HepG2 (cell line): Measurements from ENCODE around the gene RBM8A. TPM values are rescaled to one million over a fixed set of nuclear protein-coding genes. Genes with fewer than 3 reads are reported as not detected.

Source experiments
- ATF1 ChIP-seq: IDR thresholded peaks from 2 replicates; pipeline ENCODE4 v1.6.1; 2016; ENCODE audit warnings: mild to moderate bottlenecking, control low read depth
- ATRX ChIP-seq: sonication (generic); formaldehyde crosslinking; IDR thresholded peaks from 2 replicates; pipeline ENCODE4 v1.4.0; 2020; ENCODE audit warnings: missing genetic modification reagents, borderline replicate concordance
- FLYWCH1 ChIP-seq: sonication (generic); formaldehyde crosslinking; IDR thresholded peaks from 2 replicates; pipeline ENCODE4 v1.8.1; 2023; ENCODE audit warnings: mild to moderate bottlenecking, missing genetic modification reagents
- PHF21A ChIP-seq: sonication (generic); formaldehyde crosslinking; IDR thresholded peaks from 2 replicates; pipeline ENCODE4 v1.5.0; 2020; ENCODE audit warnings: mild to moderate bottlenecking, missing genetic modification reagents
- POLR2AphosphoS5 ChIP-seq: IDR thresholded peaks from 2 replicates; pipeline ENCODE4 v1.6.1; 2012; ENCODE audit warnings: low read depth, low read length
- RFX3 ChIP-seq: IDR thresholded peaks from 2 replicates; pipeline ENCODE4 v1.6.1; 2016; ENCODE audit warnings: missing biosample characterization, missing genetic modification reagents
- STAT5B ChIP-seq: sonication (generic); formaldehyde crosslinking; IDR thresholded peaks from 2 replicates; pipeline ENCODE4 v1.4.0; 2020; ENCODE audit warnings: missing genetic modification reagents
- TBP ChIP-seq: sonication (generic); formaldehyde crosslinking; IDR thresholded peaks from 2 replicates; pipeline ENCODE4 v1.5.0; 2020; ENCODE audit warnings: missing genetic modification reagents
- TCF7 ChIP-seq: sonication (generic); IDR thresholded peaks from 2 replicates; pipeline ENCODE4 v1.6.1; 2016; ENCODE audit warnings: antibody characterized with exemption, low read depth
- ZNF557 ChIP-seq: sonication (generic); formaldehyde crosslinking; IDR thresholded peaks from 2 replicates; pipeline ENCODE4 v1.4.0; 2020; ENCODE audit warnings: missing genetic modification reagents
- ZNF572 ChIP-seq: sonication (generic); formaldehyde crosslinking; IDR thresholded peaks from 2 replicates; pipeline ENCODE4 v1.5.1; 2020; ENCODE audit warnings: mild to moderate bottlenecking, missing genetic modification reagents
- ZNF607 ChIP-seq: sonication (generic); formaldehyde crosslinking; IDR thresholded peaks from 2 replicates; pipeline ENCODE4 v1.5.1; 2020; ENCODE audit warnings: missing genetic modification reagents, mild to moderate bottlenecking, borderline replicate concordance
- ZNF775 ChIP-seq: sonication (generic); formaldehyde crosslinking; IDR thresholded peaks from 2 replicates; pipeline ENCODE4 v1.4.0; 2020; ENCODE audit warnings: missing genetic modification reagents, mild to moderate bottlenecking, moderate library complexity, borderline replicate concordance
- ZNF780A ChIP-seq: sonication (generic); formaldehyde crosslinking; IDR thresholded peaks from 2 replicates; pipeline ENCODE4 v1.8.0; 2022; ENCODE audit warnings: mild to moderate bottlenecking, missing genetic modification reagents, moderate library complexity
- ZNF878 ChIP-seq: sonication (generic); formaldehyde crosslinking; IDR thresholded peaks from 2 replicates; pipeline ENCODE4 v1.8.1; 2023; ENCODE audit warnings: mild to moderate bottlenecking, missing genetic modification reagents, moderate library complexity
- ZSCAN21 ChIP-seq: sonication (generic); formaldehyde crosslinking; IDR thresholded peaks from 2 replicates; pipeline ENCODE4 v1.8.0; 2022; ENCODE audit warnings: mild to moderate bottlenecking, missing genetic modification reagents, moderate library complexity, borderline replicate concordance
- polyA plus RNA-seq, 8 experiments: library from polyadenylated mRNA; depleted of rRNA in 3 of 8; stranded (reverse) in 7 of 8; unstranded in 1 of 8; fragments of >200 nt; fragmentation: Illumina TruSeq in 4 of 8; extraction: Trizol in 4 of 8; gene quantifications; 2 replicates each; pipeline versions ENCODE4 v1.2.1 to v1.2.3, GENCODE V29; 2011 to 2016; ENCODE audit warnings: low read depth in 4 of 8, missing spikeins in 1 of 8, mixed read lengths in 1 of 8; ENCODE audit not compliant: insufficient read depth in 1 of 8
- total RNA-seq, 5 experiments: library from RNA; depleted of rRNA; stranded (reverse); fragments of >200 nt; fragmentation: Illumina TruSeq; extraction: Trizol; gene quantifications; 2 replicates each; pipeline ENCODE4 v1.2.3, GENCODE V29; 2016; ENCODE audit warnings: low read depth in 1 of 5
- TF ChIP-seq, protein P1 (sequence below): conservative IDR thresholded peaks from 2 replicates; pipeline ENCODE4 v1.6.1; 2018; ENCODE audit warnings: missing genetic modification reagents
- TF ChIP-seq, protein P2 (sequence below): sonication (generic); formaldehyde crosslinking; IDR thresholded peaks from 2 replicates; pipeline ENCODE4 v1.5.0; 2020; ENCODE audit warnings: mild to moderate bottlenecking, missing genetic modification reagents, borderline replicate concordance
- TF ChIP-seq, protein P3 (sequence below): sonication (generic); formaldehyde crosslinking; IDR thresholded peaks from 2 replicates; pipeline ENCODE4 v1.8.0; 2022; ENCODE audit warnings: missing genetic modification reagents, low read depth, mild to moderate bottlenecking, borderline replicate concordance
- TF ChIP-seq, protein P4 (sequence below): sonication (generic); formaldehyde crosslinking; conservative IDR thresholded peaks from 2 replicates; pipeline ENCODE4 v1.4.0; 2020; ENCODE audit warnings: mild to moderate bottlenecking, missing genetic modification reagents, moderate library complexity

RBM8A gene
- total and polyA plus RNA-seq, 2 of the 13 experiments (the other 11 are each of a cell fraction or from before 2014, with no cell fraction given): 106 to 162 TPM

DNA sequence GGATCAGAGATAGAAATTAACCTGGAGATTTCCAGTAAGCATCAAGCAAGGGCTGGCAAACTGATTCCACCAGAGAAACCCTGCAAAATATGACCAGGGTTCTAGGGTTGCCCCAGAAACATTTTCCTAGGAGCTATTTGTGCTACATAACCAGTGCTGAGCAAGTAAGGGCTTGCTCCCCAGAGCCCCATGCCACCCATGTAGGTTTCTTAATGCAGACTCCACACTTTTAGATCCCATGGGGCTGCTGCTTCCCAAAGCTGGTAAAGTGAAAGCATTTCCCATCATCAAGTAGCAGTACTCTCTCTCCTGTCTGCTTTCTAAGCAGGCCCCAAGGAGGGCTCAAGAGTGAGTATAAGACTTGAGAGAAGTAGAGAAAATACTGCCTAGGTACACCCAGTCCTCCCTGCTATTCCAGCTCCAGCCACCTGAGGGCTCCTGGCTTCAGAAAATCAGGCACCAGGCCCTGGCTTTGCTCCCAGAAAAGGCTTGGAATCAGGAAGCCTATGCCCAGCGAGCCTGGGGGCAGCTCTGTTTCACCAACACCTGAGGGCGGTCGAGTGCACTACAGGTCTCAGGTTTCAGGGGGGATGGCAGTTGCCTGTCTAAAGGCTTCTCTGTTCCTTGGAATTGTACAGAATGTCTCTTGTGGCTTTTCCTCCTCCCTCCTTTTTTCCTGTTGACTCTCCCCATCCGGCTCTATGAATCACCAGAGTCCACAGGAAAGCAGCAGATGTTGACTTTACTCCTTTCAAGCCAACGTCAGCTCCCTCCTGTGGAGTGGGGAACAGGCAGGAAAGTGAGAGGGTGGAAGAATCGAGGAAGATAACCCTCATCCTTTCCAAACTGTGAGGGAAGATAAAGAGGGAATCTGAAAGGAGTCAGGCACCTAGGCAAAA lies 35.4 kb downstream of the RBM8A start (continued):
- TF ChIP-seq, protein P1, sequence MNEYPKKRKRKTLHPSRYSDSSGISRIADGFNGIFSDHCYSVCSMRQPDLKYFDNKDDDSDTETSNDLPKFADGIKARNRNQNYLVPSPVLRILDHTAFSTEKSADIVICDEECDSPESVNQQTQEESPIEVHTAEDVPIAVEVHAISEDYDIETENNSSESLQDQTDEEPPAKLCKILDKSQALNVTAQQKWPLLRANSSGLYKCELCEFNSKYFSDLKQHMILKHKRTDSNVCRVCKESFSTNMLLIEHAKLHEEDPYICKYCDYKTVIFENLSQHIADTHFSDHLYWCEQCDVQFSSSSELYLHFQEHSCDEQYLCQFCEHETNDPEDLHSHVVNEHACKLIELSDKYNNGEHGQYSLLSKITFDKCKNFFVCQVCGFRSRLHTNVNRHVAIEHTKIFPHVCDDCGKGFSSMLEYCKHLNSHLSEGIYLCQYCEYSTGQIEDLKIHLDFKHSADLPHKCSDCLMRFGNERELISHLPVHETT (CRISPR knock-in tag): no peak
- TF ChIP-seq PHF21A (CRISPR knock-in tag) (peak; percentile 86), ATRX (CRISPR knock-in tag) (no peak; the same call in 1 of the 2 replicates), TBP (no peak), FLYWCH1 (CRISPR knock-in tag) (no peak), ATF1 (CRISPR knock-in tag) (peak; percentile 48; the same call in 1 of the 2 replicates), ZNF775 (no peak), ZNF878 (CRISPR knock-in tag) (peak; percentile 91), ZNF780A (CRISPR knock-in tag) (no peak), ZNF572 (CRISPR knock-in tag) (no peak), TCF7 (peak; percentile 64), ZNF557 (CRISPR knock-in tag) (0 out of 2 replicates have a peak, but pooled peaks have one; percentile 47), ZNF607 (peak; percentile 50; the same call in 1 of the 2 replicates), STAT5B (CRISPR knock-in tag) (no peak), POLR2AphosphoS5 (no peak), ZSCAN21 (CRISPR knock-in tag) (no peak; the same call in 1 of the 2 replicates), RFX3 (CRISPR knock-in tag) (no peak)
- TF ChIP-seq, protein P2, sequence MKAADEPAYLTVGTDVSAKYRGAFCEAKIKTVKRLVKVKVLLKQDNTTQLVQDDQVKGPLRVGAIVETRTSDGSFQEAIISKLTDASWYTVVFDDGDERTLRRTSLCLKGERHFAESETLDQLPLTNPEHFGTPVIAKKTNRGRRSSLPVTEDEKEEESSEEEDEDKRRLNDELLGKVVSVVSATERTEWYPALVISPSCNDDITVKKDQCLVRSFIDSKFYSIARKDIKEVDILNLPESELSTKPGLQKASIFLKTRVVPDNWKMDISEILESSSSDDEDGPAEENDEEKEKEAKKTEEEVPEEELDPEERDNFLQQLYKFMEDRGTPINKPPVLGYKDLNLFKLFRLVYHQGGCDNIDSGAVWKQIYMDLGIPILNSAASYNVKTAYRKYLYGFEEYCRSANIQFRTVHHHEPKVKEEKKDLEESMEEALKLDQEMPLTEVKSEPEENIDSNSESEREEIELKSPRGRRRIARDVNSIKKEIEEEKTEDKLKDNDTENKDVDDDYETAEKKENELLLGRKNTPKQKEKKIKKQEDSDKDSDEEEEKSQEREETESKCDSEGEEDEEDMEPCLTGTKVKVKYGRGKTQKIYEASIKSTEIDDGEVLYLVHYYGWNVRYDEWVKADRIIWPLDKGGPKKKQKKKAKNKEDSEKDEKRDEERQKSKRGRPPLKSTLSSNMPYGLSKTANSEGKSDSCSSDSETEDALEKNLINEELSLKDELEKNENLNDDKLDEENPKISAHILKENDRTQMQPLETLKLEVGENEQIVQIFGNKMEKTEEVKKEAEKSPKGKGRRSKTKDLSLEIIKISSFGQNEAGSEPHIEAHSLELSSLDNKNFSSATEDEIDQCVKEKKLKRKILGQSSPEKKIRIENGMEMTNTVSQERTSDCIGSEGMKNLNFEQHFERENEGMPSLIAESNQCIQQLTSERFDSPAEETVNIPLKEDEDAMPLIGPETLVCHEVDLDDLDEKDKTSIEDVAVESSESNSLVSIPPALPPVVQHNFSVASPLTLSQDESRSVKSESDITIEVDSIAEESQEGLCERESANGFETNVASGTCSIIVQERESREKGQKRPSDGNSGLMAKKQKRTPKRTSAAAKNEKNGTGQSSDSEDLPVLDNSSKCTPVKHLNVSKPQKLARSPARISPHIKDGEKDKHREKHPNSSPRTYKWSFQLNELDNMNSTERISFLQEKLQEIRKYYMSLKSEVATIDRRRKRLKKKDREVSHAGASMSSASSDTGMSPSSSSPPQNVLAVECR: no peak; the same call in 1 of the 2 replicates
- TF ChIP-seq, protein P3, sequence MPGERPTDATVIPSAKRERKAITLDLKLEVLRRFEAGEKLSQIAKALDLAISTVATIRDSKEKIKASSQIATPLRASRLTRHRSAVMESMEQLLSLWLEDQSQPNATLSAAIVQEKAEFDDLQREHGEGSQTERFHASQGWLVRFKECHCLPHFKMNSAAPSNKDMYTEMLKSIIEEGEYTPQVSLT: no peak
- TF ChIP-seq, protein P4, sequence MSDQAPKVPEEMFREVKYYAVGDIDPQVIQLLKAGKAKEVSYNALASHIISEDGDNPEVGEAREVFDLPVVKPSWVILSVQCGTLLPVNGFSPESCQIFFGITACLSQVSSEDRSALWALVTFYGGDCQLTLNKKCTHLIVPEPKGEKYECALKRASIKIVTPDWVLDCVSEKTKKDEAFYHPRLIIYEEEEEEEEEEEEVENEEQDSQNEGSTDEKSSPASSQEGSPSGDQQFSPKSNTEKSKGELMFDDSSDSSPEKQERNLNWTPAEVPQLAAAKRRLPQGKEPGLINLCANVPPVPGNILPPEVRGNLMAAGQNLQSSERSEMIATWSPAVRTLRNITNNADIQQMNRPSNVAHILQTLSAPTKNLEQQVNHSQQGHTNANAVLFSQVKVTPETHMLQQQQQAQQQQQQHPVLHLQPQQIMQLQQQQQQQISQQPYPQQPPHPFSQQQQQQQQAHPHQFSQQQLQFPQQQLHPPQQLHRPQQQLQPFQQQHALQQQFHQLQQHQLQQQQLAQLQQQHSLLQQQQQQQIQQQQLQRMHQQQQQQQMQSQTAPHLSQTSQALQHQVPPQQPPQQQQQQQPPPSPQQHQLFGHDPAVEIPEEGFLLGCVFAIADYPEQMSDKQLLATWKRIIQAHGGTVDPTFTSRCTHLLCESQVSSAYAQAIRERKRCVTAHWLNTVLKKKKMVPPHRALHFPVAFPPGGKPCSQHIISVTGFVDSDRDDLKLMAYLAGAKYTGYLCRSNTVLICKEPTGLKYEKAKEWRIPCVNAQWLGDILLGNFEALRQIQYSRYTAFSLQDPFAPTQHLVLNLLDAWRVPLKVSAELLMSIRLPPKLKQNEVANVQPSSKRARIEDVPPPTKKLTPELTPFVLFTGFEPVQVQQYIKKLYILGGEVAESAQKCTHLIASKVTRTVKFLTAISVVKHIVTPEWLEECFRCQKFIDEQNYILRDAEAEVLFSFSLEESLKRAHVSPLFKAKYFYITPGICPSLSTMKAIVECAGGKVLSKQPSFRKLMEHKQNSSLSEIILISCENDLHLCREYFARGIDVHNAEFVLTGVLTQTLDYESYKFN (CRISPR knock-in tag): peak; percentile 91
